Esophagus muscularis mucosa (tissue), 4 donors: ENCODE data around the gene EPHA2. TPM values are rescaled to one million over a fixed set of nuclear protein-coding genes. Genes with fewer than 3 reads are reported as not detected.
A peak's percentile ranks its signal among the peaks of the same experiment; 100 is the strongest.

Source experiments
- DNase-seq: peaks from one replicate; pipeline ENCODE4 v3.0.0-alpha.2; 2017; ENCODE audit errors: extremely low spot score
- H3K27ac ChIP-seq, 4 donors: fragments of 200-600 bp; sonication (generic); replicated peaks in 1 of 4; 1 replicate in 3 of 4; 2 replicates in 1 of 4; pipeline ENCODE4 v1.5.1; 2016 to 2019; ENCODE audit warnings: mild to moderate bottlenecking in 1 of 4
- H3K27me3 ChIP-seq, 4 donors: fragments of 200-600 bp; sonication (generic); one replicate each; pipeline versions ENCODE4 v1.5.1 to v1.6.0; 2016 to 2019
- H3K36me3 ChIP-seq, 4 donors: fragments of 200-600 bp; sonication (generic); one replicate each; pipeline ENCODE4 v1.5.1; 2016 to 2019
- H3K4me1 ChIP-seq, 4 donors: fragments of 200-600 bp; sonication (generic); one replicate each; pipeline ENCODE4 v1.5.1; 2016 to 2019
- H3K4me3 ChIP-seq, 4 donors: fragments of 200-600 bp; sonication (generic); 1 replicate in 2 of 4; 2 replicates in 2 of 4; pipeline ENCODE4 v1.5.1; 2016 to 2019; ENCODE audit warnings: mild to moderate bottlenecking in 4 of 4, moderate library complexity in 1 of 4
- H3K9me3 ChIP-seq, 4 donors: fragments of 200-600 bp; sonication (generic); 1 replicate in 3 of 4; 2 replicates in 1 of 4; pipeline ENCODE4 v1.5.1; 2016 to 2019
- EP300 ChIP-seq: sonication (generic); formaldehyde crosslinking; IDR thresholded peaks from one replicate; pipeline ENCODE4 v1.6.1; 2017; ENCODE audit warnings: antibody characterized with exemption
- POLR2A ChIP-seq: fragments of 450-650 bp; IDR thresholded peaks from one replicate; pipeline ENCODE4 v1.6.1; 2017; ENCODE audit warnings: antibody characterized with exemption, moderate library complexity, mild to moderate bottlenecking, low read depth
- POLR2AphosphoS5 ChIP-seq, 2 donors: sonication (generic); formaldehyde crosslinking; IDR thresholded peaks; one replicate each; pipeline ENCODE4 v1.6.1; 2017; ENCODE audit warnings: antibody characterized with exemption in 2 of 2
- WGBS: methylation state at CpG from one replicate; pipeline ENCODE4 v1.1.5; 2018; 5-methylcytosine and 5-hydroxymethylcytosine counted together
- intact Hi-C: fragments of 100-400 bp; cut with DNase I; formaldehyde crosslinking; loops from one replicate; pipeline ENCODE4 v1.15.1; 2023
- total RNA-seq, 4 donors: library from RNA; depleted of rRNA; stranded (reverse); fragments of >200 nt; gene quantifications; one replicate each; pipeline versions ENCODE4 v1.1.0 to v1.2.1, GENCODE V29; 2016
- TF ChIP-seq, protein P1 (sequence below), 3 experiments: fragments of 200-600 bp in 2 of 3; fragments of 450-650 bp in 1 of 3; sonication (generic) in 2 of 3; IDR thresholded peaks; one replicate each; pipeline ENCODE4 v1.5.1; 2017 to 2019; ENCODE audit warnings: antibody characterized with exemption in 3 of 3, mild to moderate bottlenecking in 2 of 3, moderate library complexity in 1 of 3

The EPHA2 gene
- total RNA-seq, 4 donors from 2014 or later: 5.8 to 15.7 (median 11.3) TPM

DNA sequence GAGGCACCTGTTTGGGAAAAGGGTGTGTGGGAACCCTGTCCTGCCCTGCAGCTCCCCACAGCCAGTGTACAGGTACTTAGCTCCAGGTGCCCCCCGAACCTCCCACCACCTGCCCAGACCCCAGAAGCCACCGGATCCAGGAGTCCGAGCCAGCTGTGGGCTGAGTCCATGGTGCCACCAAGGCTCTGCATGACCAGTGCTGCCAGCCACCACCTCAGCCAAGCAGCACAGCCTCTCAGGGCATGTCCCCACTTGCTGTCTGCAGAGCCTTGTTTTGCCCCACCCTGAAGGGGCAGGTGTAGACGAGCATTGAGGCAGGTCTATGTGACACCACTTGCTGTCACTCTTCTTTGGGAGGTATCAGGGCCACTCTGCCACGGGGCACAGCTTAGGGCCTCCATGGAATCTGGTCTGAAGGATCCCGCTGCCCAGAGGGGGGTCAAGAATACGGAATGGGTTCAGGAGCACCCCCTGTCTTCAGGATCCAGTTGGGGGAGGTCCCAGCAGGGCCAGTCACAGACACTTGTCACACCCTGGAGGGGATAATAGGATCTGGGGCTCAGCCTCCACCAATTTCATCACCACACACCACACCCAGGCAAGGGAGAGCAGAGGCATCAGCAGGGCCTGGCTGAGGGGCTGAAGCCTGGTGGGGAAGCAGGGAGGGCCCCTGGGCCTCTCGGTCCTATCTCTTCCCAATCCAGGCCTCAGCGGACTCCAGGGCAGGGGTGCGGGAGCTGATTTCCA is 28.9 kb upstream of the EPHA2 start:
- H3K4me3 ChIP-seq: no peak overlapping the region
- intact Hi-C loops: loop anchor here (5.0 kb wide), 1 partner anchor 42 kb away; no protein-coding TSS in a partner anchor
- no peaks in the 10 kb centered on the region for H3K27me3 ChIP-seq
- peak overlapping the region in 3 of 4 donors; percentile 20 to 91 (median 37) for H3K27ac ChIP-seq
- H3K36me3 ChIP-seq: no peaks in the 10 kb centered on the region
- no peaks in the 10 kb centered on the region for H3K9me3 ChIP-seq
- H3K4me1 ChIP-seq: peaks cover 32 to 57% (median 46%) of the 10 kb centered on the region in 4 donors
- TF ChIP-seq, protein P1, sequence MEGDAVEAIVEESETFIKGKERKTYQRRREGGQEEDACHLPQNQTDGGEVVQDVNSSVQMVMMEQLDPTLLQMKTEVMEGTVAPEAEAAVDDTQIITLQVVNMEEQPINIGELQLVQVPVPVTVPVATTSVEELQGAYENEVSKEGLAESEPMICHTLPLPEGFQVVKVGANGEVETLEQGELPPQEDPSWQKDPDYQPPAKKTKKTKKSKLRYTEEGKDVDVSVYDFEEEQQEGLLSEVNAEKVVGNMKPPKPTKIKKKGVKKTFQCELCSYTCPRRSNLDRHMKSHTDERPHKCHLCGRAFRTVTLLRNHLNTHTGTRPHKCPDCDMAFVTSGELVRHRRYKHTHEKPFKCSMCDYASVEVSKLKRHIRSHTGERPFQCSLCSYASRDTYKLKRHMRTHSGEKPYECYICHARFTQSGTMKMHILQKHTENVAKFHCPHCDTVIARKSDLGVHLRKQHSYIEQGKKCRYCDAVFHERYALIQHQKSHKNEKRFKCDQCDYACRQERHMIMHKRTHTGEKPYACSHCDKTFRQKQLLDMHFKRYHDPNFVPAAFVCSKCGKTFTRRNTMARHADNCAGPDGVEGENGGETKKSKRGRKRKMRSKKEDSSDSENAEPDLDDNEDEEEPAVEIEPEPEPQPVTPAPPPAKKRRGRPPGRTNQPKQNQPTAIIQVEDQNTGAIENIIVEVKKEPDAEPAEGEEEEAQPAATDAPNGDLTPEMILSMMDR (IDR thresholded peaks at IDR 0.05): no peak
- TF ChIP-seq POLR2A (no peak), POLR2AphosphoS5 (IDR thresholded peaks at IDR 0.05) (no peak), EP300 (no peak)
- DNase-seq: no peak
- 100% methylated on average over 5 of the region's 10 CpGs for WGBS

GRCh38 chr1:16183765-16184556 is 28.1 kb upstream of the EPHA2 start:
- Histone ChIP-seq H3K4me1 (peaks cover 32 to 57% (median 45%) of the 10 kb centered on the region in 4 donors), H3K27me3 (no peaks in the 10 kb centered on the region), H3K4me3 (no peak overlapping the region), H3K36me3 (no peaks in the 10 kb centered on the region), H3K9me3 (no peaks in the 10 kb centered on the region), H3K27ac (peak overlapping the region; percentile 82 to 91 (median 89))
- no peak for DNase-seq
- intact Hi-C loops: loop anchor here (5.0 kb wide), 1 partner anchor 42 kb away; no protein-coding TSS in a partner anchor
- TF ChIP-seq, protein P1 (IDR thresholded peaks at IDR 0.05): no peak
- TF ChIP-seq POLR2AphosphoS5 (IDR thresholded peaks at IDR 0.05) (no peak), EP300 (no peak), POLR2A (no peak)
- WGBS: 84% methylated on average over 12 of the region's 19 CpGs

DNA sequence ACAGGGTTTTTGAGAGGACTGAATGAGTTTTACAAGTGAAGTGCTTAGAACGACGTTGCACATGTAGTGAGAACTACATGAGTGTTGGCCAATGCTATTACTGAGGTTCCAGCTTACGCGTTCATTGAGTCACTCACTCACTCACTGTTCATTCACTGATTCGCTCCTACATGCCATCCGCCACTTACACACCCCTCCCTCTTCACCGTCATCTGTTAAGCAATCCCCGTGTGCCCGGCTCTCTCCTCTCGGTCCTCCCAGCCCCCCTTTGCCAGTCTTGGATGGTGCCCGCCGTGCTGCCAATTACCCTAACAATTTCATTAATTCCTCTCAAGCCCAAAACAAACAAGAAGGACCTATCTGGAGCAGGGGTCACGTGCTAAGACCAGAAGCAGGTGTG is 27.3 kb upstream of the EPHA2 start:
- no peak for DNase-seq
- 83% methylated on average over 13 of the region's 13 CpGs for WGBS
- intact Hi-C loops: loop anchor here (5.0 kb wide), 1 partner anchor 41 kb away; no protein-coding TSS in a partner anchor
- peak overlapping the region; percentile 82 to 91 (median 89) for H3K27ac ChIP-seq
- H3K27me3 ChIP-seq: no peaks in the 10 kb centered on the region
- no peak overlapping the region for H3K4me3 ChIP-seq
- TF ChIP-seq POLR2AphosphoS5 (IDR thresholded peaks at IDR 0.05): peak; percentile 30 to 65
- TF ChIP-seq EP300: no peak
- H3K9me3 ChIP-seq: no peaks in the 10 kb centered on the region
- peaks cover 32 to 59% (median 50%) of the 10 kb centered on the region in 4 donors for H3K4me1 ChIP-seq
- no peaks in the 10 kb centered on the region for H3K36me3 ChIP-seq

- intact Hi-C loops: loop anchor here (5.0 kb wide), 1 partner anchor 40 kb away; no protein-coding TSS in a partner anchor
- WGBS: 45% methylated on average over 18 of the region's 18 CpGs
- no peak for TF ChIP-seq EP300
- peak; percentile 77 to 88 for TF ChIP-seq POLR2AphosphoS5 (IDR thresholded peaks at IDR 0.05)
- Histone ChIP-seq H3K9me3 (no peaks in the 10 kb centered on the region), H3K27me3 (no peaks in the 10 kb centered on the region), H3K4me3 (peak overlapping the region in 3 of 4 donors; percentile 8 to 28 (median 10)), H3K4me1 (peaks cover 26 to 63% (median 52%) of the 10 kb centered on the region in 4 donors), H3K27ac (peak overlapping the region; percentile 82 to 91 (median 89)), H3K36me3 (no peaks in the 10 kb centered on the region)
- peak; percentile 96 for DNase-seq
Measured at GRCh38 chr1:16181887-16182719, 26.2 kb upstream of the EPHA2 start.

DNA sequence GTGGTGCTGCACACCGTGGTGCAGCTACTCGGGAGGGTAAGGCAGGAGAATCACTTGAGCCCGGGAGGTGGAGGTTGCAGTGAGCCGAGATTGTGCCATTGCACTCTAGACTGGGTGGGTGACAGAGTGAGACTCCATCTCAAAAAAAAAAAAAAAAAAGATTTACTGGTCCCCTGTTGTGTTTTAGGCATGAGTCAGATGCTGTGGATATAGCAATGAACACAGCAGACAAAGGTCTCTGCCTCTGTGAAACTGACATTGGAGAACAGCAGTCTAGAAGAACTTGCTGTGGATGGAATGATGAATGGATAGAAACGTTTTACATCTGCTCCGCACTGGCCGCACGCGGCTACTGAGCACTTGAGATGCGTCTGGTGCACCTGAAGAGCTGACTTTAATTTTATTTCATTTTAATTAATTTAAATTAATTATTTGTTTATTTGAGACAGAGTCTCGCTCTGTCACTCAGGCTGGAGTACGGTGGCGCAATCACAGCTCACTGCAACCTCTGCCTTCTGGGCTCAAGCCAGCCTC is 24.5 kb upstream of the EPHA2 start:
- no peak overlapping the region for H3K4me3 ChIP-seq
- no peaks in the 10 kb centered on the region for H3K9me3 ChIP-seq
- H3K36me3 ChIP-seq: no peaks in the 10 kb centered on the region

More for the DNA sequence above, 24.5 kb upstream of the EPHA2 start:
- no peak for DNase-seq
- H3K27me3 ChIP-seq: no peaks in the 10 kb centered on the region
- H3K4me1 ChIP-seq: peaks cover 44 to 80% (median 69%) of the 10 kb centered on the region in 4 donors
- peak overlapping the region; percentile 82 to 91 (median 89) for H3K27ac ChIP-seq
- TF ChIP-seq EP300: no peak
- no peak for TF ChIP-seq POLR2A
- TF ChIP-seq POLR2AphosphoS5 (IDR thresholded peaks at IDR 0.05): no peak
- TF ChIP-seq, protein P1 (IDR thresholded peaks at IDR 0.05): no peak
- intact Hi-C loops: loop anchor here (5.0 kb wide), 1 partner anchor 38 kb away; no protein-coding TSS in a partner anchor
- 89% methylated on average over 13 of the region's 13 CpGs for WGBS
